ENCODE results near the gene KIF19.
"Not testable (repeated sequence)": the region's sequence is repeated elsewhere in the genome, so short reads cannot be mapped to it uniquely, and the experiment has no call there.

The KIF19 gene

GRCh38 chr17:74325743-74326379, at the start of gene KIF19:
KIF19 (plus strand) TSS chr17:74326226; CDS start chr17:74326350, 124 bp downstream.
- Mint-ChIP-seq H3K27ac (no peak within 1 kb of the TSS), H3K36me3 (ENCODE audit: low read depth) (no peaks in the 10 kb centered on the region), H3K4me3 (peak within 1 kb of the TSS; percentile 24), H3K27me3 (peaks cover 35% of the 10 kb centered on the region), H3K9me3 (no peaks in the 10 kb centered on the region), H3K4me1 (peaks cover 11% of the 10 kb centered on the region)
- peak; percentile 66 for DNase-seq
- ATAC-seq, result peak; percentile 88

- Mint-ChIP-seq H3K27me3 (peaks cover 19% of the 10 kb centered on the region), H3K4me1 (peaks cover 58% of the 10 kb centered on the region), H3K4me3 (no peak overlapping the region), H3K27ac (no peak overlapping the region), H3K36me3 (ENCODE audit: low read depth) (no peaks in the 10 kb centered on the region), H3K9me3 (no peaks in the 10 kb centered on the region)
- ATAC-seq, result no peak
- DNase-seq, result no peak
These were observed 49.5 kb upstream of the KIF19 start for GRCh38 chr17:74276541-74277009.

GRCh38 chr17:74277935-74278334, 48.1 kb upstream of the KIF19 start:
- no peaks in the 10 kb centered on the region for H3K36me3 Mint-ChIP-seq (ENCODE audit: low read depth)
- ATAC-seq, result no peak
- DNase-seq, result no peak
- no peak overlapping the region for H3K27ac Mint-ChIP-seq
- H3K27me3 Mint-ChIP-seq, result peaks cover 19% of the 10 kb centered on the region
- H3K4me3 Mint-ChIP-seq, result no peak overlapping the region
- H3K9me3 Mint-ChIP-seq, result no peaks in the 10 kb centered on the region
- H3K4me1 Mint-ChIP-seq, result peaks cover 70% of the 10 kb centered on the region

- not testable (repeated sequence) for H3K9me3 Mint-ChIP-seq; H3K4me3 Mint-ChIP-seq; H3K36me3 Mint-ChIP-seq (ENCODE audit: low read depth); H3K27me3 Mint-ChIP-seq; DNase-seq; ATAC-seq
- Mint-ChIP-seq H3K27ac (peak overlapping the region; percentile 81), H3K4me1 (peaks cover 69% of the 10 kb centered on the region)
These were observed 46.4 kb upstream of the KIF19 start for GRCh38 chr17:74279617-74280016.

- peaks cover 1% of the 10 kb centered on the region for H3K27me3 Mint-ChIP-seq
- H3K9me3 Mint-ChIP-seq, result no peaks in the 10 kb centered on the region
- H3K4me3 Mint-ChIP-seq, result peak overlapping the region; percentile 4
- peaks cover 69% of the 10 kb centered on the region for H3K4me1 Mint-ChIP-seq
- peak; percentile 74 for ATAC-seq
- no peaks in the 10 kb centered on the region for H3K36me3 Mint-ChIP-seq (ENCODE audit: low read depth)
- peak; percentile 61 for DNase-seq
- peak overlapping the region; percentile 81 for H3K27ac Mint-ChIP-seq
These were observed 45.9 kb upstream of the KIF19 start for GRCh38 chr17:74280093-74280513.

GRCh38 chr17:74281799-74282198, 44.2 kb upstream of the KIF19 start:
- Mint-ChIP-seq H3K9me3 (no peaks in the 10 kb centered on the region), H3K4me1 (peaks cover 67% of the 10 kb centered on the region), H3K4me3 (no peak overlapping the region), H3K27ac (peak overlapping the region; percentile 94), H3K36me3 (ENCODE audit: low read depth) (no peaks in the 10 kb centered on the region), H3K27me3 (no peaks in the 10 kb centered on the region)
- ATAC-seq (no peak), DNase-seq (no peak)

GRCh38 chr17:74282274-74282586, 43.8 kb upstream of the KIF19 start:
- H3K36me3 Mint-ChIP-seq (ENCODE audit: low read depth); H3K27me3 Mint-ChIP-seq; H3K9me3 Mint-ChIP-seq; DNase-seq; ATAC-seq: not testable (repeated sequence)
- H3K4me3 Mint-ChIP-seq, result peak overlapping the region; percentile 41
- peaks cover 65% of the 10 kb centered on the region for H3K4me1 Mint-ChIP-seq
- H3K27ac Mint-ChIP-seq, result peak overlapping the region; percentile 94

GRCh38 chr17:74282587-74283370, 43.2 kb upstream of the KIF19 start:
- no peaks in the 10 kb centered on the region for H3K9me3 Mint-ChIP-seq
- H3K36me3 Mint-ChIP-seq (ENCODE audit: low read depth), result no peaks in the 10 kb centered on the region
- H3K27me3 Mint-ChIP-seq, result no peaks in the 10 kb centered on the region
- H3K27ac Mint-ChIP-seq, result peak overlapping the region; percentile 94
- H3K4me1 Mint-ChIP-seq, result peaks cover 62% of the 10 kb centered on the region
- DNase-seq (peak; percentile 69), ATAC-seq (peak; percentile 72)
- H3K4me3 Mint-ChIP-seq, result peak overlapping the region; percentile 41

- H3K4me1 Mint-ChIP-seq, result peaks cover 60% of the 10 kb centered on the region
These were observed 42.7 kb upstream of the KIF19 start for GRCh38 chr17:74283371-74283673.

GRCh38 chr17:74287031-74287602, 38.9 kb upstream of the KIF19 start:
- Mint-ChIP-seq H3K4me1 (peaks cover 47% of the 10 kb centered on the region), H3K27ac (no peak overlapping the region), H3K4me3 (no peak overlapping the region), H3K36me3 (ENCODE audit: low read depth) (no peaks in the 10 kb centered on the region), H3K27me3 (no peaks in the 10 kb centered on the region), H3K9me3 (no peaks in the 10 kb centered on the region)
- ATAC-seq (no peak), DNase-seq (no peak)

More at GRCh38 chr17:74283371-74283673, 42.7 kb upstream of the KIF19 start:
- H3K27me3 Mint-ChIP-seq, result no peaks in the 10 kb centered on the region
- no peaks in the 10 kb centered on the region for H3K9me3 Mint-ChIP-seq
- peak; percentile 34 for DNase-seq
- no peaks in the 10 kb centered on the region for H3K36me3 Mint-ChIP-seq (ENCODE audit: low read depth)
- peak overlapping the region; percentile 41 for H3K4me3 Mint-ChIP-seq
- peak overlapping the region; percentile 94 for H3K27ac Mint-ChIP-seq
- ATAC-seq, result no peak

GRCh38 chr17:74288785-74289184, 37.2 kb upstream of the KIF19 start:
- peak; percentile 32 for DNase-seq
- no peaks in the 10 kb centered on the region for H3K27me3 Mint-ChIP-seq
- no peaks in the 10 kb centered on the region for H3K9me3 Mint-ChIP-seq
- peak; percentile 93 for ATAC-seq
- no peaks in the 10 kb centered on the region for H3K36me3 Mint-ChIP-seq (ENCODE audit: low read depth)
- no peak overlapping the region for H3K27ac Mint-ChIP-seq
- no peak overlapping the region for H3K4me3 Mint-ChIP-seq
- H3K4me1 Mint-ChIP-seq, result peaks cover 32% of the 10 kb centered on the region

- no peak for DNase-seq
- Mint-ChIP-seq H3K4me1 (peaks cover 25% of the 10 kb centered on the region), H3K9me3 (peaks cover 1% of the 10 kb centered on the region), H3K36me3 (ENCODE audit: low read depth) (no peaks in the 10 kb centered on the region), H3K27ac (no peak overlapping the region), H3K27me3 (no peaks in the 10 kb centered on the region), H3K4me3 (no peak overlapping the region)
- no peak for ATAC-seq
These were observed 36.3 kb upstream of the KIF19 start for GRCh38 chr17:74289688-74290087.

- no peak overlapping the region for H3K4me3 Mint-ChIP-seq
- DNase-seq, result no peak
- ATAC-seq, result no peak
- peaks cover 20% of the 10 kb centered on the region for H3K4me1 Mint-ChIP-seq
- no peaks in the 10 kb centered on the region for H3K27me3 Mint-ChIP-seq
- H3K9me3 Mint-ChIP-seq, result peaks cover 4% of the 10 kb centered on the region
- H3K27ac Mint-ChIP-seq, result no peak overlapping the region
- no peaks in the 10 kb centered on the region for H3K36me3 Mint-ChIP-seq (ENCODE audit: low read depth)
These were observed 35.7 kb upstream of the KIF19 start for GRCh38 chr17:74290340-74290739.

GRCh38 chr17:74292495-74292894, 33.5 kb upstream of the KIF19 start:
- Mint-ChIP-seq H3K4me1 (peaks cover 32% of the 10 kb centered on the region), H3K36me3 (ENCODE audit: low read depth) (no peaks in the 10 kb centered on the region), H3K9me3 (peaks cover 4% of the 10 kb centered on the region), H3K27me3 (peaks cover under 1% of the 10 kb centered on the region), H3K4me3 (no peak overlapping the region), H3K27ac (no peak overlapping the region)
- no peak for DNase-seq
- ATAC-seq, result no peak

All from activated naive CD8-positive, alpha-beta T cell treated with anti-CD3 and anti-CD28 coated beads, Interleukin-2, amount 50 U/mL, for 24 hours (primary cell).